Neural progenitor cell (in vitro differentiated cells): Measurements from ENCODE around the gene MPZL1. TPM values are rescaled to one million over a fixed set of nuclear protein-coding genes. Genes with fewer than 3 reads are reported as not detected.

Experiments
- DNase-seq: peaks from one replicate; pipeline ENCODE4 v3.0.0-alpha.2; 2016; ENCODE audit warnings: low spot score
- H2AFZ ChIP-seq: fragments of 200-600 bp; sonication (generic); replicated peaks from 2 replicates; pipeline ENCODE4 v1.6.1; 2016; ENCODE audit warnings: antibody characterized with exemption
- H3F3A ChIP-seq: fragments of 200-600 bp; sonication (generic); 2 replicates; pipeline ENCODE4 v1.6.1; 2016; ENCODE audit warnings: antibody characterized with exemption, low read depth
- H3K27ac ChIP-seq: fragments of 200-600 bp; sonication (generic); 2 replicates; pipeline ENCODE4 v1.5.1; 2016; ENCODE audit warnings: mild to moderate bottlenecking
- H3K27me3 ChIP-seq: fragments of 200-600 bp; sonication (generic); 2 replicates; pipeline ENCODE4 v1.6.1; 2016; ENCODE audit warnings: mild to moderate bottlenecking, moderate library complexity
- H3K36me3 ChIP-seq: fragments of 200-600 bp; sonication (generic); 2 replicates; pipeline ENCODE4 v1.5.1; 2016
- H3K4me1 ChIP-seq: fragments of 200-600 bp; sonication (generic); 2 replicates; pipeline ENCODE4 v1.6.1; 2016; ENCODE audit warnings: mixed run types
- H3K4me2 ChIP-seq: fragments of 200-600 bp; sonication (generic); 2 replicates; pipeline ENCODE4 v1.6.1; 2016
- H3K4me3 ChIP-seq: fragments of 200-600 bp; sonication (generic); 2 replicates; pipeline ENCODE4 v1.5.1; 2016
- H3K79me2 ChIP-seq: fragments of 200-600 bp; sonication (generic); 2 replicates; pipeline ENCODE4 v1.6.1; 2016; ENCODE audit warnings: low read depth
- H3K9ac ChIP-seq: fragments of 200-600 bp; sonication (generic); 2 replicates; pipeline ENCODE4 v1.6.1; 2016
- H3K9me3 ChIP-seq: fragments of 200-600 bp; sonication (generic); 2 replicates; pipeline ENCODE4 v1.5.1; 2016; ENCODE audit warnings: low read depth
- H4K20me1 ChIP-seq: fragments of 200-600 bp; sonication (generic); 2 replicates; pipeline ENCODE4 v1.6.1; 2016; ENCODE audit warnings: low read depth
- H3K27ac Mint-ChIP-seq: 3 replicates; pipeline ENCODE4 v1.8.0; 2021; ENCODE audit warnings: mixed read lengths
- H3K27me3 Mint-ChIP-seq: 2 replicates; pipeline ENCODE4 v1.8.0; 2022; ENCODE audit warnings: low read depth, mild to moderate bottlenecking, inconsistent platforms, moderate library complexity, mixed read lengths; ENCODE audit not compliant: insufficient read depth
- H3K36me3 Mint-ChIP-seq: 3 replicates; pipeline ENCODE4 v1.8.0; 2021; ENCODE audit warnings: mixed read lengths
- H3K4me1 Mint-ChIP-seq: 3 replicates; pipeline ENCODE4 v1.8.0; 2021; ENCODE audit warnings: mixed read lengths
- H3K4me3 Mint-ChIP-seq: 3 replicates; pipeline ENCODE4 v1.8.0; 2021; ENCODE audit warnings: mild to moderate bottlenecking, moderate library complexity, mixed read lengths
- H3K9me3 Mint-ChIP-seq: 3 replicates; pipeline ENCODE4 v1.8.0; 2020; ENCODE audit warnings: mixed read lengths
- EZH2 ChIP-seq: fragments of 200-600 bp; sonication (generic); IDR thresholded peaks from 2 replicates; pipeline ENCODE4 v1.6.1; 2017; ENCODE audit warnings: antibody characterized with exemption, mild to moderate bottlenecking, moderate library complexity
- EZH2phosphoT487 ChIP-seq: fragments of 200-600 bp; sonication (generic); IDR thresholded peaks from 2 replicates; pipeline ENCODE4 v1.6.1; 2017; ENCODE audit warnings: antibody characterized with exemption
- total RNA-seq: library from RNA; depleted of rRNA; stranded (reverse); fragments of >200 nt; gene quantifications from 2 replicates; pipeline ENCODE4 v1.2.3, GENCODE V29; 2015; ENCODE audit warnings: low replicate concordance
- TF ChIP-seq, protein P1 (sequence below): fragments of 200-600 bp; sonication (generic); IDR thresholded peaks from 2 replicates; pipeline ENCODE4 v1.5.1; 2017; ENCODE audit warnings: antibody characterized with exemption, mild to moderate bottlenecking

Gene MPZL1
- total RNA-seq, 1 donor from 2014 or later: 125 TPM

DNA sequence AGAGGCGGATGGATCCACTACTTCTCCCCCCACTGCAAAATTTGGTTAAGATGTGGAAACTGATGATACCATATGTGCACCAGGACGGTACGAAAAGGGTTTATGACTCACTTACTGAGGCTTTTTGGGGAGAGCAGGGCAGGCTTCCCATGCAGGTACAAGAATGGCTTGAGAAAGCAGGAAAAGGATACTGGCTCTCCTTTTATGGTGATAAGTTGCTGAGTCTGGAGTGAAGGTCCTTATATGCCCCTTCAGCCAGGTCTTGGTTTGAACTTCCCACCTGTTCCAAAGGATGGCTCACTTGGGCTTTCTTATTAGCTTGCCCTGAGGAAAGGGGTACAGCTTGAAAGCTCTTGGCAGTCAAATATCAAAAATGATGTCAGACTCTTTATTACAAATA, 23.1 kb downstream of the MPZL1 start:
- H3F3A ChIP-seq: no peaks in the 10 kb centered on the region
- H3K79me2 ChIP-seq: peaks cover 95% of the 10 kb centered on the region
- H3K4me2 ChIP-seq: no peak overlapping the region
- H3K9ac ChIP-seq: no peak overlapping the region
- H3K36me3 ChIP-seq: no peaks in the 10 kb centered on the region
- TF ChIP-seq, protein P1, sequence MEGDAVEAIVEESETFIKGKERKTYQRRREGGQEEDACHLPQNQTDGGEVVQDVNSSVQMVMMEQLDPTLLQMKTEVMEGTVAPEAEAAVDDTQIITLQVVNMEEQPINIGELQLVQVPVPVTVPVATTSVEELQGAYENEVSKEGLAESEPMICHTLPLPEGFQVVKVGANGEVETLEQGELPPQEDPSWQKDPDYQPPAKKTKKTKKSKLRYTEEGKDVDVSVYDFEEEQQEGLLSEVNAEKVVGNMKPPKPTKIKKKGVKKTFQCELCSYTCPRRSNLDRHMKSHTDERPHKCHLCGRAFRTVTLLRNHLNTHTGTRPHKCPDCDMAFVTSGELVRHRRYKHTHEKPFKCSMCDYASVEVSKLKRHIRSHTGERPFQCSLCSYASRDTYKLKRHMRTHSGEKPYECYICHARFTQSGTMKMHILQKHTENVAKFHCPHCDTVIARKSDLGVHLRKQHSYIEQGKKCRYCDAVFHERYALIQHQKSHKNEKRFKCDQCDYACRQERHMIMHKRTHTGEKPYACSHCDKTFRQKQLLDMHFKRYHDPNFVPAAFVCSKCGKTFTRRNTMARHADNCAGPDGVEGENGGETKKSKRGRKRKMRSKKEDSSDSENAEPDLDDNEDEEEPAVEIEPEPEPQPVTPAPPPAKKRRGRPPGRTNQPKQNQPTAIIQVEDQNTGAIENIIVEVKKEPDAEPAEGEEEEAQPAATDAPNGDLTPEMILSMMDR: no peak
- no peak for TF ChIP-seq EZH2
- no peak for TF ChIP-seq EZH2phosphoT487
- no peak overlapping the region for H2AFZ ChIP-seq
- H3K4me3 Mint-ChIP-seq: no peak overlapping the region
- H3K27me3 Mint-ChIP-seq: no peaks in the 10 kb centered on the region
- no peak overlapping the region for H3K4me3 ChIP-seq
- no peak for DNase-seq
- H3K36me3 Mint-ChIP-seq: peaks cover 21% of the 10 kb centered on the region
- no peak overlapping the region for H3K27ac ChIP-seq
- H3K4me1 ChIP-seq: peaks cover 12% of the 10 kb centered on the region
- H3K4me1 Mint-ChIP-seq: no peaks in the 10 kb centered on the region
- no peaks in the 10 kb centered on the region for H3K27me3 ChIP-seq
- peaks cover 89% of the 10 kb centered on the region for H4K20me1 ChIP-seq
- no peaks in the 10 kb centered on the region for H3K9me3 ChIP-seq
- peaks cover 2% of the 10 kb centered on the region for H3K9me3 Mint-ChIP-seq
- H3K27ac Mint-ChIP-seq: no peak overlapping the region

DNA sequence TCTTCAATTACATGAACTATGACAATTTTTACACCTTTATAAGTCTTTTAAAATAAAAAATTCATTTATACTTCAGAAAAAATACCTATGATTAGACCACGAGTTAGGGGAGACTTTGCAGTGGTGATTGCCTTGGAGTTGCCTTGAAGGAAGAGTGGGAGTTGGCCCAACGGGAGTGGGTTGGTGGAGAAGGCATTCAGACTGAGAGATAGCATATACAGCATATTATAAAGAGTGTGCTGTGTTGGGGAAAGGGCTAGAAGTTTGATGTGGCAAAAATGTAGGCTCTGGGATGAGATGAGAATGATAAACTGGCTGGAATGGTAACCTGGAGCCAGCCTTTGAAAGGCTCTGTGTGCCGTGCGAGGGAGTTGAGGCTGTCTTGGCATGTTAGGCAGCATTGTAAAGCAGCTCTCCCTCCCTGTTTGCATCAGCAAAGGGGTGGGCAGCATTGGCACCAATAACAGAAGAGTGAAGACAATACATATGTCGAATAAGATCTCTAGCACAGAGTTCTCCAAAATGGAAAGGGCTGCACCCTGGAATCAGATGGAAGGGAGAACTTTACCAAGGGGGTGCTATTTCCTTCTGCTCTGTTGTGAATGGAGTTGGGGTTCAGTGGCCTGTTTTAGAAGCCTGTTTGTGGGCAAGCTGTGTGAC, 24.4 kb downstream of the MPZL1 start:
- H3K27ac ChIP-seq: no peak overlapping the region
- peak overlapping the region; percentile 0 for H3K27ac Mint-ChIP-seq

DNA sequence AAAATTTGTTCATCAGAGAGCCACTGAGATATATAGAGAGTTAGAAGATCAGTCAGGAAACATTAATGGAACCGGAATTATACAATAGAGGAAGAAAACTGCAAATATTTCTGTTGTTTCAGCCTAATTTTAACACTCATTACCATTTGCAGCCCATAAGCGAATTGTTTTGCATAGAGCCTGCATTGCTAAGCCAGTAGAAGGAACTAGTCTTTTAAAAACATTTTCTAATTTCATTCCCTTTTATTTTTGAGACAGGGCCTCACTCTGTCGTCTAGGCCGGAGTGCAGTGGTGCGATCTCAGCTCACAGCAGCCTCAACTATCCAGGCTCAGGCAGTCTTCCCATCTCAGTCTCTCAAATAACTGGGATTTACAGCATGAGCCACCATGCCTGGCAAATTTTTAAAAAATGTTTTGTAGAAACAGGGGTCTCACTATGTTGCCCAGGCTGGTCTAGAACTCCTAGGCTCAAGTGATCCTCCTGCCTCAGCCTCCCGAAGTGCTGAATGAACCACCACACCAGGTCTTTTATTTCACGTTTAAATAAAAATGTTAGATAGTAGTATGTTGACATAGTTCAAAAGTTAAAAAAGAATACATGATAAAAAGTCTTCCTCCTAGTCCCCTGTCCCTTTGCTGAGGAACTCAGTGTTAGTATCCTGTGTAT, 25.3 kb downstream of the MPZL1 start:
- H3K4me3 Mint-ChIP-seq: no peak overlapping the region
- no peaks in the 10 kb centered on the region for H3K27me3 ChIP-seq
- TF ChIP-seq, protein P1: no peak
- TF ChIP-seq EZH2: no peak
- no peak for TF ChIP-seq EZH2phosphoT487
- H3K4me1 ChIP-seq: peaks cover 9% of the 10 kb centered on the region
- H3K27ac Mint-ChIP-seq: no peak overlapping the region
- no peaks in the 10 kb centered on the region for H3K4me1 Mint-ChIP-seq
- H3K9ac ChIP-seq: no peak overlapping the region
- H4K20me1 ChIP-seq: peaks cover 86% of the 10 kb centered on the region
- no peak for DNase-seq
- H3K36me3 Mint-ChIP-seq: peaks cover 11% of the 10 kb centered on the region
- H3K79me2 ChIP-seq: peaks cover 100% of the 10 kb centered on the region
- no peaks in the 10 kb centered on the region for H3K9me3 ChIP-seq
- H3K4me2 ChIP-seq: no peak overlapping the region
- H2AFZ ChIP-seq: no peak overlapping the region
- no peaks in the 10 kb centered on the region for H3F3A ChIP-seq
- peaks cover 2% of the 10 kb centered on the region for H3K9me3 Mint-ChIP-seq
- H3K36me3 ChIP-seq: no peaks in the 10 kb centered on the region
- no peaks in the 10 kb centered on the region for H3K27me3 Mint-ChIP-seq
- H3K27ac ChIP-seq: no peak overlapping the region
- no peak overlapping the region for H3K4me3 ChIP-seq

More for the DNA sequence above, 24.4 kb downstream of the MPZL1 start:
- Histone ChIP-seq H3F3A (no peaks in the 10 kb centered on the region), H2AFZ (no peak overlapping the region), H3K27me3 (no peaks in the 10 kb centered on the region), H3K4me1 (peaks cover 12% of the 10 kb centered on the region), H3K36me3 (no peaks in the 10 kb centered on the region), H3K9ac (no peak overlapping the region), H3K4me2 (no peak overlapping the region), H4K20me1 (peaks cover 86% of the 10 kb centered on the region), H3K4me3 (no peak overlapping the region), H3K79me2 (peaks cover 100% of the 10 kb centered on the region), H3K9me3 (no peaks in the 10 kb centered on the region)
- H3K4me1 Mint-ChIP-seq: no peaks in the 10 kb centered on the region
- H3K4me3 Mint-ChIP-seq: no peak overlapping the region
- no peak for DNase-seq
- H3K27me3 Mint-ChIP-seq: no peaks in the 10 kb centered on the region
- TF ChIP-seq EZH2phosphoT487: no peak
- TF ChIP-seq EZH2: no peak
- TF ChIP-seq, protein P1: no peak
- H3K36me3 Mint-ChIP-seq: peaks cover 13% of the 10 kb centered on the region
- H3K9me3 Mint-ChIP-seq: peaks cover 2% of the 10 kb centered on the region
